Endometrial microvascular endothelial cells (primary cell): Measurements from ENCODE around the gene PRAMEF14. TPM values are rescaled to one million over a fixed set of nuclear protein-coding genes. Genes with fewer than 3 reads are reported as not detected.
"Not testable (repeated sequence)": the region's sequence is repeated elsewhere in the genome, so short reads cannot be mapped to it uniquely, and the experiment has no call there.

Experiments
- in situ Hi-C: cut with HindIII; loops from 2 replicates; pipeline ENCODE4 v1.10.0; 2017; ENCODE audit warnings: low sequenced_read_pairs, low pct_unique_long_range_greater_than_20kb; ENCODE audit errors: inconsistent ontology term
- total RNA-seq: library from RNA; depleted of rRNA; stranded (reverse); fragments of >200 nt; gene quantifications from one replicate; pipeline ENCODE4 v1.2.3, GENCODE V29; 2015; ENCODE audit errors: inconsistent ontology term

The PRAMEF14 gene, protein sequence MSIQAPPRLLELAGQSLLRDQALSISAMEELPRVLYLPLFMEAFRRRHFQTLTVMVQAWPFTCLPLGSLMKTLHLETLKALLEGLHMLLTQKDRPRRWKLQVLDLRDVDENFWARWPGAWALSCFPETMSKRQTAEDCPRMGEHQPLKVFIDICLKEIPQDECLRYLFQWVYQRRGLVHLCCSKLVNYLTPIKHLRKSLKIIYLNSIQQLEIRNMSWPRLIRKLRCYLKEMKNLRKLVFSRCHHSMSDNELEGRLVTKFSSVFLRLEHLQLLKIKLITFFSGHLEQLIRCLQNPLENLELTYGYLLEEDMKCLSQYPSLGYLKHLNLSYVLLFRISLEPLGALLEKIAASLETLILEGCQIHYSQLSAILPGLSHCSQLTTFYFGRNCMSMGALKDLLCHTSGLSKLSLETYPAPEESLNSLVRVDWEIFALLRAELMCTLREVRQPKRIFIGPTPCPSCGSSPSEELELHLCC
- not detected for total RNA-seq

DNA sequence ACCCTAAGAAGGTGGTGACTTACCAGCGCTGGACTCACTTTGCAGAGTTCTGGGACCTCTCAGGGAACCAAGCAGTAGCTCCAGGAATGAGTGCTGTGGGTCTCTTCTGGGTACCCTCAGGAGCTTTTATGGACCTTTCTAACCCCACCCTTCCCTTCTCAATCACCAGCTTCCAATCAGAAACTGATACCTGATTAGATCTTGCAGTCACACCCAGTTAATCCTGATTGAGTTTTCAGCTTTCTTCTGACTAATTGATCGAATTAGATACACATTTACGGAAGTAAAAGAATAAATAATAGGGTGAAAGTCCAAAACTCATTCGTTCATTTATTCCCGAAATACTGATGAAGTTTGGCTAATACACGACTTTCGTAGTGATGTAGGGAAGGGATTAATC, at the start of gene PRAMEF14:
Gene PRAMEF14 (minus strand): TSS at position 101 of the 400 bp plus-strand sequence. CDS start 1,820 bp downstream, outside the sequence.
- in situ Hi-C loops: not testable (repeated sequence)

- in situ Hi-C loops: not testable (repeated sequence)
Observed at GRCh38 chr1:13395311-13395710, 48.4 kb upstream of the PRAMEF14 start.

GRCh38 chr1:13394761-13395160, 47.8 kb upstream of the PRAMEF14 start:
- in situ Hi-C loops: not testable (repeated sequence)

GRCh38 chr1:13393004-13393403, 46.1 kb upstream of the PRAMEF14 start:
- in situ Hi-C loops: not testable (repeated sequence)

DNA sequence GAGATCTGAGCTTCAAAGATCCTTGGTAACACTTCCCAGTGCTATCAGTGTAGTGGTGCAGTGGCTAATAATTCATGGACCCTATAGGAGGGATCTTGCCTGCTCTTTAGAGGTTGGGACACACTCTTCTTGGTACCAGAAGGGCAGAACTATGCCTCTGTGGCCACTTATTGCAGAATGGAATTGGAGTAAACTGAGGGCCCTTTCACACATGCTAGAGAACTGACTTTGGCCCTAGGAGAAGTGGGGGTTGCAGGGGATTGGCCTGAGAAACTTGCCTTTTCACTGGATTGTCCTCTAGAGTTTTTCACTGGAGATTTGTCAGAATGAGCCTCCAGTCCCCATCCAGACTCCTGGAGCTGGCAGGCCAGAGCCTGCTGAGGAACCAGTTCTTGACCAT, 42.4 kb upstream of the PRAMEF14 start, which contains the start of gene PRAMEF17:
Gene PRAMEF17 (plus strand): TSS at position 301 of the 400 bp plus-strand sequence. CDS start 26 bp downstream, at position 327.
- in situ Hi-C loops: not testable (repeated sequence)

DNA sequence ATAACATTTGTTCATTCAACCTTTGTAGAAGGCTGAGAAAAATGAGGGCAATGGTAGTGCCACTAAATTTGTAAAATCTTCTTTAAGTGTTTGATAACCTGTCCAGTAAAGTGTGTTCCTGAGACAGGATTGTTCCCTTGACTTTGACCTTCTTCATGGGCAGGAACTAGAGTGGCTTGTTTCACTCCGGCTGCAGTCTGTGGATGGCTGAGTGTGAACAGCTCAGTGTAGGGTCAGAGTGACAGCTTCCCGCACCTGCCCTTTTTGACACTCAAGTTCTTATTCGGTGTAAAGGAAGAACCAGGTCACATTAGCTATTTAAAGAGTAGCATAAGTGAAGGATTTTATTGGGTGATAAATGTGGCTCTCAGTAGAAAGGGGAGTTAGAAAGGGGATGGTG, 33.4 kb upstream of the PRAMEF14 start:
- in situ Hi-C loops: not testable (repeated sequence)

DNA sequence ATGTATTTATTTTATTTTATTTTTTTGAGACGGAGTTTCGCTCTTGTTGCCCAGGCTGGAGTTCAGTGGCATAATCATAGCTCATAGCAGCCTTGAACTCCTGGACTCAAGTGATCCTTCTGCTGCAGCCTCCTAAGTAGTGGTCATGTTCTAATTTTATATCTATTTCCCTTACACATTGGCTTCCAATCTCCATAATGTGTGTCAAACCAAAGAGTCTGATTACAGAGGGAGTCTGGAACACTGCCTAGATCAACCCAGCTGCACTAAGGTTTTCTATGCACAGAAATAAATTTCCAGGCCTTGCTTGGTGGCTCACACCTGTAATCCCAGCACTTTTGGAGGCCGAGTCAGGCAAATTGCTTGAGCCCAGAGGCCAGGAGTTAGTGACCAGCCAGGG, 32.0 kb upstream of the PRAMEF14 start:
- in situ Hi-C loops: not testable (repeated sequence)

GRCh38 chr1:13368544-13368943, 21.6 kb upstream of the PRAMEF14 start:
- in situ Hi-C loops: not testable (repeated sequence)

GRCh38 chr1:13366536-13366935, 19.6 kb upstream of the PRAMEF14 start:
- in situ Hi-C loops: not testable (repeated sequence)

DNA sequence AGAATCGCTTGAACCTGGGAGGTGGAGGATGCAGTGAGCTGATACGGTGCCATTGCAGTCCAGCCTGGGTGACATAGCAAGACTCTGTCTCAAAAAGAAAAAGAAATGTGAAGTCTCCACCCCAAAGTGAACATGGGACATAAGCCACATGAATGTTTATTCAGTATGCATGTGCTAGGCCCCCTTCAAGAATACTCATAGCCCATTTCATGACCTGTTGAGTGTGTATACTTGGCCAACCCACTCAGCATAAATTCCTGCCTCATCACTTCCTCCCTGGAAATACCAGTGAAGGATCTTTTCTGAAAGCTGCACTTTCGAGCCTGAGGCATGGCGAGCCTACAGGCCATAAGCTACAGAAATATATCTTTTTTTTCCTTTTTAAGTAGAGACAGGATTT, 18.0 kb upstream of the PRAMEF14 start:
- in situ Hi-C loops: not testable (repeated sequence)

DNA sequence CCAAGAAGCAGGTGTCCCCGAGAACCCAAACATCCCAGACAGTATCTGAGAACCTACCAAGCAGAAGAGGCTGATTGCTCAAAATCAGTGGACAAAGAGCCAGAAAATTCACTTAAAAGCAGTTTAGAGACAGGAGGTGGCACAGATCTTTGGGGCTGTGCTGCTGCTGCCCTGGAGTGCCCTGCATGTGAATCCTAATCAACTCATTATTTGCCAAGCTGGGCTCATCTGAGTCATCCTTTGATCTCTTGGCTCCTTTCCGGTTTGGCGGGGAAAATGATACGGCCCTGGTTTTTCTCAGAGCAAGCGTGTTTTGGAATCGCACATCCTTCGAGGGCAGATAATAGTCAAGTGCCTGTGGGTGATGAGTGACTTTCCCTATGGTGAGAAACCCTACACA, 15.4 kb upstream of the PRAMEF14 start:
- in situ Hi-C loops: not testable (repeated sequence)

DNA sequence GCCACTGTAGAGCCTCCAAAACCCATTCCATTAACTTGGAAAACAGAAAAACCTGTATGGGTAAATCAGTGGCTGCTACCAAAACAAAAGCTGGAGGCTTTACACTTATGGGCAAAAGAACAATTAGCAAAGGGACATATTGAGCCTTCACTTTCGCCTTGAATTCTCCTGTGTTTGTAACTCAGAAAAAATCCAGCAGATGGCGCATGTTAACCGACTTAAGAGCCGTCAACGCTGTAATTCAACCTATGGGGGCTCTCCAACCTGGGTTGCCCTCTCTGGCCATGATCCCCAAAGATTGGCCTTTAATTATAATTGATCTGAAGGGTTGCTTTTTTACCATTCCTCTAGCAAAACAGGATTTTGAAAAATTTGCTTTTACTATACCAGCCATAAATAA, 9.8 kb upstream of the PRAMEF14 start:
- in situ Hi-C loops: not testable (repeated sequence)

GRCh38 chr1:13354475-13354874, 7.5 kb upstream of the PRAMEF14 start:
- in situ Hi-C loops: not testable (repeated sequence)

GRCh38 chr1:13353476-13353875, 6.5 kb upstream of the PRAMEF14 start:
- in situ Hi-C loops: not testable (repeated sequence)

DNA sequence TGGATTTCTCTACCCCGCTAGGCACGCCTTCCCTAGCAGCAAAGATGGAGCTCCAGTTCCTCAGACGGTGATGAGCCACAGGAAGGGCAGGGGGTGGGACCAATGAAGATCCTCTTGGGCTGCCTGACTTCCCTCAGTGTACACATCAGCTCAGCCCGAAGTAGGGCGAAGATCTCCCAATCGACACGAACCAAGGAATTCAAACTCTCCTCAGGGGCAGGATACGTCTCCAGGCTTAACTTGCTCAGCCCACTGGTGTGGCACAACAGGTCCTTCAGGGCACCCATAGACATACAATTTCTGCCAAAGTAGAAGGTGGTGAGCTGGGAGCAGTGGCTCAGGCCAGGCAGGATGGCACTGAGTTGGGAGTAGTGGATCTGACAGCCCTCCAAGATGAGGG, 4.4 kb downstream of the PRAMEF14 start:
- in situ Hi-C loops: not testable (repeated sequence)

DNA sequence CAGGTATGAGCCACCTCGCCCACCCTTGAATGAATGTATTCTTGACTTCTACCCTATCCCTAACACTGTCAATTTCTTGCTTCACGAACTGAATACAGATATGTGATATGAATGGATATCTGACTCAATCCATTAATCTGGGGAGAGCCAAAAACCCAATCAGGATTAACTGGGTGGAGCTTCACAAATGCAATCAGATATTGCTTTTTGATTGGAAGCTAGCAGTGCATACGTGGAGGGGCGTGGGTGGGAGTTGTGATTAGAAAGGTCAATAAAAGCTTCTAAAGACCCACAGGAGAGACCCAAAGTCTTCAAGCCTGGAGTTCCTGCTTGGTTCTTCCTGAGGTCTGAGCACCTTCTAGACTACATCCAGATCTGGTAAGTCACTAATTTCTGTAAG, 31.7 kb downstream of the PRAMEF14 start, which contains the start of gene PRAMEF15:
Gene PRAMEF15 (plus strand): TSS at position 301 of the 400 bp plus-strand sequence. CDS start 2,827 bp downstream, outside the sequence.
- in situ Hi-C loops: not testable (repeated sequence)

GRCh38 chr1:13303239-13303638, 43.7 kb downstream of the PRAMEF14 start, which contains the start of gene PRAMEF33:
Gene PRAMEF33 (plus strand): TSS chr1:13303539. CDS start chr1:13305955, 2,416 bp downstream.
- in situ Hi-C loops: not testable (repeated sequence)

GRCh38 chr1:13302197-13302596, 44.7 kb downstream of the PRAMEF14 start:
- in situ Hi-C loops: not testable (repeated sequence)

GRCh38 chr1:13298699-13299098, 48.2 kb downstream of the PRAMEF14 start:
- in situ Hi-C loops: not testable (repeated sequence)
